Large intestine (tissue), 3 donors: ENCODE measurements around the gene MAP9. TPM values are rescaled to one million over a fixed set of nuclear protein-coding genes. Genes with fewer than 3 reads are reported as not detected.
"Not testable (repeated sequence)": the region's sequence is repeated elsewhere in the genome, so short reads cannot be mapped to it uniquely, and the experiment has no call there.

Source experiments
- DNase-seq, 2 donors: peaks; one replicate each; pipeline versions ENCODE4 v3.0.0 to v3.0.0-alpha.2; 2013
- H3K27ac ChIP-seq: one replicate; pipeline ENCODE4 v1.5.1; 2013; ENCODE audit warnings: low read length
- H3K27me3 ChIP-seq: 2 replicates; pipeline ENCODE4 v1.6.1; 2013; ENCODE audit warnings: low read length; ENCODE audit not compliant: control insufficient read depth, insufficient read depth
- H3K36me3 ChIP-seq: 2 replicates; pipeline ENCODE4 v1.6.1; 2013; ENCODE audit warnings: low read length; ENCODE audit not compliant: control insufficient read depth, insufficient read depth
- H3K4me1 ChIP-seq: one replicate; pipeline ENCODE4 v1.6.1; 2013; ENCODE audit warnings: low read length; ENCODE audit not compliant: control insufficient read depth, insufficient read depth
- H3K4me3 ChIP-seq: one replicate; pipeline ENCODE4 v1.5.1; 2013; ENCODE audit warnings: low read length
- H3K9me3 ChIP-seq: one replicate; pipeline ENCODE4 v1.6.1; 2013; ENCODE audit warnings: mild to moderate bottlenecking, low read depth, low read length, moderate library complexity; ENCODE audit not compliant: control insufficient read depth
- WGBS: methylation state at CpG from one replicate; pipeline ENCODE4 v1.1.5; 2013; ENCODE audit warnings: low lambda C conversion rate; ENCODE audit not compliant: insufficient coverage; 5-methylcytosine and 5-hydroxymethylcytosine counted together
- polyA plus RNA-seq: library from polyadenylated mRNA; unstranded; fragments of 120-200 nt; gene quantifications from one replicate; pipeline ENCODE4 v1.2.1, GENCODE V29; 2013

MAP9 gene
- polyA plus RNA-seq, 1 donor, result 7.4 TPM

- WGBS, result 57% methylated on average over 1 of the region's 5 CpGs
- H3K4me1 ChIP-seq, DNase-seq, H3K36me3 ChIP-seq, H3K9me3 ChIP-seq, H3K27ac ChIP-seq, H3K27me3 ChIP-seq, H3K4me3 ChIP-seq: not testable (repeated sequence)
Observed at GRCh38 chr4:155312027-155312426, 64.7 kb downstream of the MAP9 start.

- Histone ChIP-seq H3K36me3 (no peaks in the 10 kb centered on the region), H3K9me3 (no peaks in the 10 kb centered on the region), H3K27ac (no peak overlapping the region), H3K27me3 (no peaks in the 10 kb centered on the region), H3K4me3 (no peak overlapping the region), H3K4me1 (no peaks in the 10 kb centered on the region)
- 67% methylated on average over 2 of the region's 4 CpGs for WGBS
- no peak for DNase-seq
Observed at GRCh38 chr4:155307731-155308277, 69.0 kb downstream of the MAP9 start.

- Histone ChIP-seq H3K4me3 (no peak overlapping the region), H3K27ac (no peak overlapping the region), H3K36me3 (no peaks in the 10 kb centered on the region), H3K27me3 (no peaks in the 10 kb centered on the region), H3K4me1 (no peaks in the 10 kb centered on the region), H3K9me3 (no peaks in the 10 kb centered on the region)
- DNase-seq, result no peak
- WGBS, result no CpG with 5 or more reads among the region's 7 CpGs
Observed at GRCh38 chr4:155305619-155306018, 71.1 kb downstream of the MAP9 start.

GRCh38 chr4:155304375-155304774 is 72.4 kb downstream of the MAP9 start:
- Histone ChIP-seq H3K4me3 (no peak overlapping the region), H3K27ac (no peak overlapping the region), H3K4me1 (no peaks in the 10 kb centered on the region), H3K9me3 (no peaks in the 10 kb centered on the region), H3K36me3 (no peaks in the 10 kb centered on the region), H3K27me3 (no peaks in the 10 kb centered on the region)
- WGBS, result no CpG with 5 or more reads among the region's 2 CpGs
- DNase-seq, result no peak

- Histone ChIP-seq H3K27ac (no peak overlapping the region), H3K4me1 (no peaks in the 10 kb centered on the region), H3K9me3 (no peaks in the 10 kb centered on the region), H3K4me3 (no peak overlapping the region), H3K27me3 (no peaks in the 10 kb centered on the region), H3K36me3 (no peaks in the 10 kb centered on the region)
- no CpG with 5 or more reads among the region's 2 CpGs for WGBS
- peak in 1 of 2 donors; percentile 31 for DNase-seq
Observed at GRCh38 chr4:155299103-155299502, 77.7 kb downstream of the MAP9 start.

Other genes starting within 250 kb of the MAP9 start
- 1.8 TPM for gene NPY2R, start 168.3 kb downstream of the MAP9 start, polyA plus RNA-seq